ENCODE results near the gene SNAPIN.
"Not testable (repeated sequence)": the region's sequence is repeated elsewhere in the genome, so short reads cannot be mapped to it uniquely, and the experiment has no call there.

The SNAPIN gene

GRCh38 chr1:153626904-153627714 lies 31.4 kb upstream of the SNAPIN start, which contains the start of gene S100A13:
Gene S100A13 (minus strand): TSS chr1:153627505. CDS start chr1:153626472, 1,033 bp downstream.
- peak; percentile 86 for DNase-seq (ENCODE audit: low read depth, low spot score)

GRCh38 chr1:153627715-153628626 lies 30.5 kb upstream of the SNAPIN start, which contains the start of gene S100A1:
Gene S100A1 (plus strand): TSS chr1:153628434. CDS start chr1:153630522, 2,088 bp downstream.
- no peak for DNase-seq (ENCODE audit: low read depth, low spot score)

DNA sequence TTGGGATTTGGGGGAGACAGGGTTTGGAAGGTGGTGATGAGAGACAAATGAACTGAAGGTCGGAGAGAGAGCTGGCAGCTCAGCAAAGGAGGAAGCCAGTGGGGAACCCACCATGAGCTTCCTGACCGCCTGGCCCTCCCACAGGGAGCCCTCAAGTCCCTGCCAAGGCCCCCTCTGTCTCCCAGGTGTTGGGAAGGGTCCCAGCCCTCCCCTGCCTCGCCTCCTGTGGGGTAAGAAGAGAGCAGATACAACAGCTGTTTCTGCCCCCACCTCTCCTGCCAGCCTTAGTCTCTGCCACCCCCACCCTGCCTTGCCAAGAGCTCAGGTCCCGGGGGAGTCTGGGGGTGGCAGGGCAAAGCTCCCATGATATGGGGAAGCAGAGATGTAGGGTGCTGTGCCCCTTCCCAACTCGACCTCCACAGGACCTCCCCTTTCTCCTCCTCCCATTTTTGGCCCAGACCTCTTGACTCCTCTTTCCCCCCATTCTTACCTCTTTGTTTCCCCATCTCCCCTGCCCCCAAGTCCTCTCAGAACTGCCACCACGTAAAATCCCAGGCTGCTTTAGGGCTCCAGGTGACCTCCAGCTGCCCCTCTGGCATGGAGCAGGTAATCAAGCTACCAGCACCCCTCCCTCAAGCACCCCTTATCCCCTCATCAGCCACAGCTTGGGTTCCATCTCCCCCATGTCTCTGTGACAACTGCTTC lies 29.7 kb upstream of the SNAPIN start:
- DNase-seq (ENCODE audit: low read depth, low spot score): no peak

- DNase-seq (ENCODE audit: low read depth, low spot score): no peak
Observed at GRCh38 chr1:153629343-153629665, 29.2 kb upstream of the SNAPIN start.

DNA sequence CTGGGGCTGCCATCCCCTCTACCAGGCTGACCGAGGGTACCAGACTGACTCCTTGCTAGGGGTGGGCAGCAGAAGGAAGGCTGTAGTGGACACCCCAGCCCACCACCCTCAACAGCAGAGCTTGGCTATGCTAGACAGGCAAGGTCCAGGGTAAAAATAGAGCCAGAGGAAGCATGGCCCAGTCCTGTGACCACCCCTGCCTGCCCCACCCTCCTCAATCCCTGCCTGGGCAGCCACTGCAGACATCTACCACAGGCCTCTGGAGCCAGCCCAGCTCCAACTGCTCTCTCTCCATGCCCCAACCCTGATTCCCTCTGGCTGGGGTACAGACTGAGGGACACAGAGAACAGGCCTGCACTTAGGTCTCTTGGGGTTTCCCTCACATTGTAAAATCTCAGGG lies 28.5 kb upstream of the SNAPIN start:
- DNase-seq (ENCODE audit: low read depth, low spot score): no peak

DNA sequence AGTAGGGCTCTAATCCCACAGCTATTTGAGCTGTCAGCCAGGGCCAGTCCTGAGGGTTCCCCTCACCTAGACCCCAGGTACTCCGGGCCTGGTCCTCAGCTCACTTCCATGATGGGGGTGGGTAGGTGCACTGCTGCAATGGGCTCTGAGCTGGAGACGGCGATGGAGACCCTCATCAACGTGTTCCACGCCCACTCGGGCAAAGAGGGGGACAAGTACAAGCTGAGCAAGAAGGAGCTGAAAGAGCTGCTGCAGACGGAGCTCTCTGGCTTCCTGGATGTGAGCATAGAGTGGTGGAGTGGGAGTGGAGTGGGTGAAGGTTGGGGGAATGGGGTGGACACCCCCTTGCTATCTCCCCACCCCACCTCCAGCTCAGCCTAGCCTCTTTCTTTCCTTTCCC lies 28.1 kb upstream of the SNAPIN start:
- DNase-seq (ENCODE audit: low read depth, low spot score): no peak

DNA sequence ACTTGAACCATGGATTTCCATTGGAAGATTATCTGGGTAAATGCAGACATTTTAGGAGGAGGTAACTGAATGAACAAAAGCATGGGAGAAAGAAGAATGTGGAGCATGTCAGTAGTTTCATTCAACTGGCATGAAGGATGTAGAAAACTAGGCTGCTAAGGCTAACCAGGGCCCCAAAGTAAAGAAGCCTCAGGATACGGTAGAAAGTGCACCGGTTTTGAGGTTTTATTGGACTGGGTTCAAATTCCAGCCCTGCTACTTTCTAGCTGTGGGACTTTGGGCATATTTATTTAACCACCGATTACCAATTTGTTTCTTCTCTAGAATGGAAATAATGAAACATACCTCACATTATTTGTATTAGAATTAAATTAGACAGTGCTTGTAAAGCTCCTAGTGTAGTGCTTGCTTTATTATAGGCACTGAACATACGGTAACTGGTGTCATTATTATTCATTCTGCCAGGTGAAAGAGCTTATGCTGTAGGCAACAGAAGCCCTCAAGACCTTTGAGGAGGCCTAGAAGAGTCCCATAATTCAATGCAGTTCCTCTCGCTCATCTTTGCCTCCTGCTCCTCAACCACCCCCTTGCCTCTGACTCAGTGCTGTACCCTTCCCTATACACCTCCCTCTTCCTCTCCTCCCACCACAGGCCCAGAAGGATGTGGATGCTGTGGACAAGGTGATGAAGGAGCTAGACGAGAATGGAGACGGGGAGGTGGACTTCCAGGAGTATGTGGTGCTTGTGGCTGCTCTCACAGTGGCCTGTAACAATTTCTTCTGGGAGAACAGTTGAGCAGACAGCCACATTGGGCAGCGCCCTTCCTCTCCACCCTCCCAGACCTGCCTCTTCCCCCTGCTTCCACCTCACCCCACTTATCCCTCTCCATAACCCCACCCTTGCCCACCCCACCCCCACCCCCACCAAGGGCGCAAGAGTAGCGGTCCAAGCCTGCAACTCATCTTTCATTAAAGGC lies 27.2 kb upstream of the SNAPIN start:
- DNase-seq (ENCODE audit: low read depth, low spot score): no peak

- no peak for DNase-seq (ENCODE audit: low read depth, low spot score)
Observed at GRCh38 chr1:153633161-153633753, 25.2 kb upstream of the SNAPIN start.

- peak; percentile 97 for DNase-seq (ENCODE audit: low read depth, low spot score)
Observed at GRCh38 chr1:153633754-153634665, 24.5 kb upstream of the SNAPIN start, which contains the start of gene CHTOP. Gene CHTOP (plus strand): TSS chr1:153634066. CDS start chr1:153636589, 2,523 bp downstream.

- no peak for DNase-seq (ENCODE audit: low read depth, low spot score)
Observed at GRCh38 chr1:153635872-153636271, 22.6 kb upstream of the SNAPIN start.

DNA sequence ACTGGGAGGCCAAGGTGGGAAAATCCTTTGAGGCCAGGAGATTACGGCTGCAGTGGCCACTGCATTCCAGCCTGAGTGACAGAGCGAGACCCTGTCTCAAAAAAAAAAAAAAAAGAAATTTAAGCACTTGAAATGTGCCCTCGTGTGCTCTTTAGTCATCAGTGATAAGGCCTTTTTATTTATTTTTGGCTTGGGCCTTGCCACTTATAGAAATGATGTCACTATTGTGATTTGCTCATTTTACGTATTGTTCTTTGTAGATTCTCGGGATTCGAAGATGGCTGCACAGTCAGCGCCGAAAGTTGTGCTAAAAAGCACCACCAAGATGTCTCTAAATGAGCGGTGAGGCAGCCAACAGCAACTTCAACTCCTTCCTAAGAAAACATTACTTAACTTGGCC lies 22.2 kb upstream of the SNAPIN start:
- DNase-seq (ENCODE audit: low read depth, low spot score): no peak

- no peak for DNase-seq (ENCODE audit: low read depth, low spot score)
Observed at GRCh38 chr1:153638261-153638660, 20.2 kb upstream of the SNAPIN start.

DNA sequence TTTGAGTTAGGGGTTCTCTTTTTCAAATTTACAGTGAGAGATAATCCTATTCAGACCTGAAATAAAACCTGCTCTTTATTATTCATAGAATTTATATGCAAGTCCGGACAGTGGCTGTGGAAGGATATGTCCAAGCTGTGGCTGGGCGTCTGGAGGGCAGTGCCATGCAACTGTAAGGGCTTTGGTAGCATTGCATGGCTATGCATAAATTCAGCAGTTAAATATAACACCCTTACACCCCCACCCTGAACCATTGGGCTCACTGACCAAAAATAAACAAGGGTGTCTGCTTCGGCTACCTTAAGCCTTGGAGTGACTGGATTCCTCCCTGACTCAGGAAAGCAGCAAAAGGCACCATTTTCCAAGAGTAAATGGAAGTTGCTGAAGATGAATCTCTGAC lies 19.2 kb upstream of the SNAPIN start:
- DNase-seq (ENCODE audit: low read depth, low spot score): no peak

GRCh38 chr1:153640213-153640612 lies 18.3 kb upstream of the SNAPIN start:
- DNase-seq (ENCODE audit: low read depth, low spot score): not testable (repeated sequence)

DNA sequence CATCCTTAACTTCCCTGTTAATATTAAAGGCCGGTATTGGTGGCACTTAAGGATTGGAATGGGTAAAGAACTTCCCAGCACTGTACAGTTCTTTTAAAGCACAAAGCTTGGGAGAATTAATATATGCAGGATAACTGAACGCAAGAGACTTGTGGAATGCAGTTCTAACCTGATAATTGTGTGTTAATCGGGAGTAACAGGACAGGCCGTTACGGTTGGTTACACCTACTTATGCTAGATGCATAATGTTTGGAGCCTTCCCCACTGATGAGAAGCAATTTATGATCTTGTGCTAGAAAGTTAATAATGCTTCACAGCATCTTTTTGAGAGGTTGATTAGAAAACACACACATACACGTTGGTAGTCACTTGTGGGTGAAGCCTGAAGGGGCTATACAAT lies 17.6 kb upstream of the SNAPIN start:
- no peak for DNase-seq (ENCODE audit: low read depth, low spot score)

DNA sequence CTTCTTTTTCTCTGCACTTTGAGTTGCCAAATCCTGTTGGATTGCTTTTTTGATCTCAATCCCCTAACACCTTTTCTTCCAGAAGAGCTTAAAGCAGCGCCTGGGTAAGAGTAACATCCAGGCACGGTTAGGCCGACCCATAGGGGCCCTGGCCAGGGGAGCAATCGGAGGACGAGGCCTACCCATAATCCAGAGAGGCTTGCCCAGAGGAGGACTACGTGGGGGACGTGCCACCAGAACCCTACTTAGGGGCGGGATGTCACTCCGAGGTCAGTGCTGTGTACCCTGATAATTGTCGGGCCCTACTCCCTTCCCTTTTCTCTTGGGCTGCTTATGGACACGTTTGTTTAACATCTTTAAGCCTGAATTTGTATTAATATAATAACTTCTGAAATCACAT lies 16.3 kb upstream of the SNAPIN start:
- no peak for DNase-seq (ENCODE audit: low read depth, low spot score)

GRCh38 chr1:153643100-153643499 lies 15.4 kb upstream of the SNAPIN start:
- no peak for DNase-seq (ENCODE audit: low read depth, low spot score)

DNA sequence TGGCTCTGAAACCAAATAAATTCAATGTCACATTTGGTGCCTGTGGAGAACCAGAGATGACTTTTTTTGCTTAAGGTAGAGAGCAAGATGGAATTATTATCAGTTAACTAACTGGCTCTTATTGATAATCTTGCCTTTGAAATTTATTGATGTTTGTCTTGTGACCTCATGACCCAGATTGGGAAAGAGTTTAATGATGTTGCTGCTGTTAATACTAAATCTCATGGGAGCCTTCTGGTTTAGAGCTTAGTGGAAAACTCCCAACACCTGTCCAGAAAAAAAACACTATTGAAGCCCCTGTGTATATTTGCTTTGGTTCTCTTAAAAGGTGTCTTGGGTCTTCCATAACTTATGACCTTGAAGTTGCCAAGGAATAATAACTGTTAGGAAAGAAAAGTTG lies 14.7 kb upstream of the SNAPIN start:
- no peak for DNase-seq (ENCODE audit: low read depth, low spot score)

GRCh38 chr1:153646672-153647345 lies 11.7 kb upstream of the SNAPIN start:
- no peak for DNase-seq (ENCODE audit: low read depth, low spot score)

Data from smooth muscle cell of the brain vasculature (primary cell).